Measurements from ENCODE around the gene MAP4K4. TPM values are rescaled to one million over a fixed set of nuclear protein-coding genes. Genes with fewer than 3 reads are reported as not detected.

The MAP4K4 gene
- polyA plus RNA-seq, 1 donor (not counting 4 experiments of a cell fraction or from before 2014, with no cell fraction given): 84.1 TPM

GRCh38 chr2:101905746-101906336 lies 208.3 kb downstream of the MAP4K4 start:
- Histone ChIP-seq H3K4me3 (ENCODE audit: control insufficient read depth in 2 of 3, extremely low read depth in 1 of 3, insufficient read depth in 2 of 3, low read depth in 1 of 3, low read length in 3 of 3) (no peak overlapping the region), H3K9me3 (ENCODE audit: control insufficient read depth, low read depth, low read length) (peaks cover 5% of the 10 kb centered on the region), H3K36me3 (ENCODE audit: control insufficient read depth in 2 of 2, extremely low read depth in 1 of 2, insufficient read depth in 2 of 2, low read length in 2 of 2) (no peaks in the 10 kb centered on the region), H4K20me1 (ENCODE audit: control insufficient read depth, extremely low read depth, insufficient read depth, low read length) (no peaks in the 10 kb centered on the region), H3K4me1 (ENCODE audit: control insufficient read depth, extremely low read depth, insufficient read depth, low read length) (peaks cover under 1% of the 10 kb centered on the region), H3K4me2 (ENCODE audit: control insufficient read depth, extremely low read depth, insufficient read depth, low read depth, low read length) (no peak overlapping the region), H2AFZ (ENCODE audit: control insufficient read depth, low read length) (no peak overlapping the region), H3K79me2 (ENCODE audit: control insufficient read depth, insufficient read depth, low read length) (no peaks in the 10 kb centered on the region), H3K9ac (ENCODE audit: control insufficient read depth, extremely low read depth, insufficient read depth, low read length) (no peak overlapping the region), H3K27ac (ENCODE audit: control insufficient read depth, insufficient read depth, low read length) (no peak overlapping the region), H3K27me3 (ENCODE audit: control insufficient read depth, extremely low read depth, insufficient read depth, low read length) (no peaks in the 10 kb centered on the region), H3K9me1 (ENCODE audit: control insufficient read depth, extremely low read depth, insufficient read depth, low read length) (no peaks in the 10 kb centered on the region)
- no peak for TF ChIP-seq CTCF (optimal IDR thresholded peaks at IDR 0.05 in 1 of 3, IDR thresholded peaks at IDR 0.05 in 1 of 3, conservative IDR thresholded peaks at IDR 0.05 in 1 of 3; ENCODE audit: extremely low read depth in 1 of 3, insufficient read depth in 2 of 3, low read length in 3 of 3)
- no peak for TF ChIP-seq EZH2 (IDR thresholded peaks at IDR 0.05; ENCODE audit: low read length)
- dilution Hi-C loops (cut with MboI; ENCODE audit: extremely low pct_ligation_motif_present, low sequenced_read_pairs): no loop called here
- DNase-seq (ENCODE audit: low read depth, low spot score) (no peak), FAIRE-seq (no peak)

DNA sequence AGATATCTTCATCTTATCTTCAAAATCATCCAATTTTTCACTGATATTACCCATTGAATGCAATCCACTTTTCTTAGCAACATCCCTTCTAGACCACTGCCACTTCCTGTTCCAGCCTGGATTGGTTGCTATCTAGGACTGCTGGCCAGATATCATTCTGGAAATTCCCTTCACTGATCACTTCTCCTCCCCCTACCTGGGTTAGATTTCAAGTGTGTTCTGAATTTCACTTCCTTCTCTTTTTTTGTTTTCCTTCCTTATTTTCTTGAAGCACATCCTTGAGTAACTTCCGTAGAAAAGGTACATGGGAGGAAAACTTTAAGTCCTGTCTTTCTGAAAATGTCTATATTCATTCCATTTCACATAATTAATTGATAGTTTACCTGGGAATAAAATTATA lies 212.3 kb downstream of the MAP4K4 start:
- H3K4me3 ChIP-seq (ENCODE audit: control insufficient read depth in 2 of 3, extremely low read depth in 1 of 3, insufficient read depth in 2 of 3, low read depth in 1 of 3, low read length in 3 of 3): no peak overlapping the region
- dilution Hi-C loops (cut with MboI; ENCODE audit: extremely low pct_ligation_motif_present, low sequenced_read_pairs): no loop called here

More for the DNA sequence above, 212.3 kb downstream of the MAP4K4 start:
- FAIRE-seq: no peak
- Histone ChIP-seq H3K27ac (ENCODE audit: control insufficient read depth, insufficient read depth, low read length) (no peak overlapping the region), H3K27me3 (ENCODE audit: control insufficient read depth, extremely low read depth, insufficient read depth, low read length) (no peaks in the 10 kb centered on the region), H2AFZ (ENCODE audit: control insufficient read depth, low read length) (no peak overlapping the region), H3K9ac (ENCODE audit: control insufficient read depth, extremely low read depth, insufficient read depth, low read length) (no peak overlapping the region), H3K79me2 (ENCODE audit: control insufficient read depth, insufficient read depth, low read length) (no peaks in the 10 kb centered on the region), H3K9me1 (ENCODE audit: control insufficient read depth, extremely low read depth, insufficient read depth, low read length) (no peaks in the 10 kb centered on the region), H3K4me1 (ENCODE audit: control insufficient read depth, extremely low read depth, insufficient read depth, low read length) (no peaks in the 10 kb centered on the region), H3K36me3 (ENCODE audit: control insufficient read depth in 2 of 2, extremely low read depth in 1 of 2, insufficient read depth in 2 of 2, low read length in 2 of 2) (no peaks in the 10 kb centered on the region), H3K9me3 (ENCODE audit: control insufficient read depth, low read depth, low read length) (peaks cover 5% of the 10 kb centered on the region), H3K4me2 (ENCODE audit: control insufficient read depth, extremely low read depth, insufficient read depth, low read depth, low read length) (no peak overlapping the region), H4K20me1 (ENCODE audit: control insufficient read depth, extremely low read depth, insufficient read depth, low read length) (no peaks in the 10 kb centered on the region)
- no peak for TF ChIP-seq EZH2 (IDR thresholded peaks at IDR 0.05; ENCODE audit: low read length)
- no peak for TF ChIP-seq CTCF (optimal IDR thresholded peaks at IDR 0.05 in 1 of 3, IDR thresholded peaks at IDR 0.05 in 1 of 3, conservative IDR thresholded peaks at IDR 0.05 in 1 of 3; ENCODE audit: extremely low read depth in 1 of 3, insufficient read depth in 2 of 3, low read length in 3 of 3)
- no peak for DNase-seq (ENCODE audit: low read depth, low spot score)
